MCF 10A (cell line): ENCODE measurements around the gene ZNF765. TPM values are rescaled to one million over a fixed set of nuclear protein-coding genes. Genes with fewer than 3 reads are reported as not detected.

Experiments
- total RNA-seq: library from RNA; stranded (reverse); gene quantifications from 2 replicates; pipeline ENCODE4 v1.2.3, GENCODE V29; 2022

Gene ZNF765
- total RNA-seq, 1 experiment from 2014 or later = 5.0 TPM

Other genes starting within 250 kb of the ZNF765 start
- gene ZNF347, start 236.1 kb upstream of the ZNF765 start, total RNA-seq = not detected in 2 replicates
- gene ZNF665, start 201.8 kb upstream of the ZNF765 start, total RNA-seq = not detected in 2 replicates
- gene ZNF677, start 140.3 kb upstream of the ZNF765 start, total RNA-seq = not detected in 2 replicates
- gene VN1R2, start 136.9 kb upstream of the ZNF765 start, total RNA-seq = not detected in 2 replicates
- gene VN1R4, start 127.4 kb upstream of the ZNF765 start, total RNA-seq = not detected in 2 replicates
- gene ZNF845, start 61.4 kb upstream of the ZNF765 start, total RNA-seq = 3.8 and 5.7 TPM in 2 replicates
- 9.5 and 11.2 TPM in 2 replicates for gene ZNF525, start 29.4 kb upstream of the ZNF765 start, total RNA-seq
- gene ZNF761, start 36.8 kb downstream of the ZNF765 start, total RNA-seq = 9.1 and 12.0 TPM in 2 replicates
- gene ZNF813, start 72.6 kb downstream of the ZNF765 start, total RNA-seq = 0.61 and 2.0 TPM in 2 replicates
- gene ZNF331, start 143.0 kb downstream of the ZNF765 start, total RNA-seq = 5.8 and 7.7 TPM in 2 replicates
- gene DPRX, start 236.8 kb downstream of the ZNF765 start, total RNA-seq = not detected in 2 replicates